A673 (cell line): ENCODE measurements around the gene ZPR1.

ENCODE experiments used
- EZH2 ChIP-seq: fragments of 200-600 bp; sonication (generic); IDR thresholded peaks from 2 replicates; pipeline ENCODE4 v1.6.1; 2017; ENCODE audit warnings: borderline replicate concordance, low read depth, mild to moderate bottlenecking, mixed read lengths, antibody characterized with exemption, low read length; ENCODE audit not compliant: poor library complexity, severe bottlenecking
- TF ChIP-seq, protein P1 (sequence below): fragments of 300-800, 200-600 bp; sonication (generic); conservative IDR thresholded peaks from 2 replicates; pipeline ENCODE4 v1.5.1; 2017; ENCODE audit warnings: low read depth, mild to moderate bottlenecking, antibody characterized with exemption, low read length, moderate library complexity, mixed read lengths

GRCh38 chr11:116771935-116772334 lies 15.9 kb downstream of the ZPR1 start:
- TF ChIP-seq, protein P1, sequence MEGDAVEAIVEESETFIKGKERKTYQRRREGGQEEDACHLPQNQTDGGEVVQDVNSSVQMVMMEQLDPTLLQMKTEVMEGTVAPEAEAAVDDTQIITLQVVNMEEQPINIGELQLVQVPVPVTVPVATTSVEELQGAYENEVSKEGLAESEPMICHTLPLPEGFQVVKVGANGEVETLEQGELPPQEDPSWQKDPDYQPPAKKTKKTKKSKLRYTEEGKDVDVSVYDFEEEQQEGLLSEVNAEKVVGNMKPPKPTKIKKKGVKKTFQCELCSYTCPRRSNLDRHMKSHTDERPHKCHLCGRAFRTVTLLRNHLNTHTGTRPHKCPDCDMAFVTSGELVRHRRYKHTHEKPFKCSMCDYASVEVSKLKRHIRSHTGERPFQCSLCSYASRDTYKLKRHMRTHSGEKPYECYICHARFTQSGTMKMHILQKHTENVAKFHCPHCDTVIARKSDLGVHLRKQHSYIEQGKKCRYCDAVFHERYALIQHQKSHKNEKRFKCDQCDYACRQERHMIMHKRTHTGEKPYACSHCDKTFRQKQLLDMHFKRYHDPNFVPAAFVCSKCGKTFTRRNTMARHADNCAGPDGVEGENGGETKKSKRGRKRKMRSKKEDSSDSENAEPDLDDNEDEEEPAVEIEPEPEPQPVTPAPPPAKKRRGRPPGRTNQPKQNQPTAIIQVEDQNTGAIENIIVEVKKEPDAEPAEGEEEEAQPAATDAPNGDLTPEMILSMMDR, result no peak
- no peak for TF ChIP-seq EZH2
